Tibial artery (tissue), 4 donors: ENCODE results near the gene RBM33.

Experiments used
- DNase-seq, 2 donors: peaks; one replicate each; pipeline ENCODE4 v3.0.0-alpha.2; 2019
- H3K27ac ChIP-seq, 2 donors: fragments of 200-600 bp; sonication (generic) in 1 of 2; 1 replicate in 1 of 2; 2 replicates in 1 of 2; pipeline ENCODE4 v1.5.1; 2018 to 2019; ENCODE audit warnings: mild to moderate bottlenecking in 1 of 2
- H3K27me3 ChIP-seq, 2 donors: fragments of 200-600 bp; sonication (generic) in 1 of 2; one replicate each; pipeline versions ENCODE4 v1.5.1 to v1.6.0; 2016 to 2019
- H3K36me3 ChIP-seq, 3 donors: fragments of 200-600 bp; sonication (generic) in 2 of 3; one replicate each; pipeline ENCODE4 v1.5.1; 2016 to 2019; ENCODE audit warnings: mild to moderate bottlenecking in 2 of 3
- H3K4me1 ChIP-seq, 4 donors: fragments of 200-600 bp; sonication (generic) in 2 of 4; 1 replicate in 3 of 4; 2 replicates in 1 of 4; pipeline ENCODE4 v1.5.1; 2016 to 2019
- H3K4me3 ChIP-seq, 2 donors: fragments of 200-600 bp; sonication (generic) in 1 of 2; 1 replicate in 1 of 2; 2 replicates in 1 of 2; pipeline ENCODE4 v1.5.1; 2018 to 2019; ENCODE audit warnings: mild to moderate bottlenecking in 2 of 2
- H3K9me3 ChIP-seq, 3 donors: fragments of 200-600 bp; sonication (generic) in 1 of 3; one replicate each; pipeline ENCODE4 v1.5.1; 2016 to 2019
- CTCF ChIP-seq, 2 experiments: fragments of 200-600 bp in 1 of 2; fragments of 450-650 bp in 1 of 2; IDR thresholded peaks; one replicate each; pipeline ENCODE4 v1.5.1; 2017 to 2019; ENCODE audit warnings: antibody characterized with exemption in 2 of 2, mild to moderate bottlenecking in 1 of 2, moderate library complexity in 1 of 2
- intact Hi-C: fragments of 100-400 bp; cut with DNase I; formaldehyde crosslinking; loops from one replicate; pipeline ENCODE4 v1.15.0; 2023; ENCODE audit warnings: low total_unique reads

RBM33 gene

DNA sequence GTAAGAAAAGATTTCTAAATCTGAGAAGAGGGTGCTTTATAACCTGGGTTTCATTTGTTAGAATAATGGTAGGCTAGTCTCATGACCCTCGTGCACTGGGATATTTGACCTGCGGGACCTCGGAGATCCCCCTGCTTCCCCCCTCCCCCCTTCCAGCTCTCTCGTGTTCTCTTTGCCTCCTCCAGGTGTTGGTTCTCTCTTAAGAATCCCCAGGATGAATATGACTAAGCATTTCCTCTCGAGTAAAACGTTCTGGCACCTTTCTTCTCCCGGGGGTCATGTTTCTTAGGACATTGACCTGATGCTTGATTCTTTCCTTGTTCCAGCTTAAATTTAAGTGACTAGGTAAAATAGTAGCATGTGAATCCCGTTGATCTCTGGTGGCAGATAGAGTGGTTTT lies 96.6 kb downstream of the RBM33 start:
- no peak overlapping the region for H3K27ac ChIP-seq
- TF ChIP-seq CTCF (IDR thresholded peaks at IDR 0.05), result no peak
- H3K4me3 ChIP-seq, result no peak overlapping the region
- H3K9me3 ChIP-seq, result no peaks in the 10 kb centered on the region
- DNase-seq, result no peak
- peaks cover 73 to 86% (median 79%) of the 10 kb centered on the region in 3 donors for H3K36me3 ChIP-seq
- H3K27me3 ChIP-seq, result no peaks in the 10 kb centered on the region
- intact Hi-C loops, result loop anchor here (5.0 kb wide), 1 partner anchor 144 kb away; no protein-coding TSS in a partner anchor
- no peaks in the 10 kb centered on the region for H3K4me1 ChIP-seq

DNA sequence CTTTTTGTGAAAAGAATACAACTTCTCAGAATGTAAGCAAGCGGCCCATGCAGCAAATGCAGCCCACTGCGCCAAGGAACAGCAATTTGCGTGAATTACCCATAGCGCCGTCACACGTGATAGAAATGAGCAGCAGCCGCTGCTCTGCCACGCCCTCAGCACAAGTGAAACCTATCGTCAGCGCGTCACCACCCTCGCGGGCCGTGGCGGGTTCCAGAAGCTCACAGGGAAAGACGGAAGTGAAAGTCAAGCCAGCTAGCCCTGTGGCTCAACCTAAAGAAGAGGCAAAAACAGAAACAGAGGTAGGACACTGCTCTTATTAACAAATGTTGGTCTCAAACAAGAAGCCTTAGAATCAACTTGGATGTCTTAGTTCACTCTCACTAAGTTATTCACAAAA lies 97.3 kb downstream of the RBM33 start:
- no peak for TF ChIP-seq CTCF (IDR thresholded peaks at IDR 0.05)
- intact Hi-C loops, result loop anchor here (5.0 kb wide), 1 partner anchor 145 kb away; no protein-coding TSS in a partner anchor
- Histone ChIP-seq H3K4me3 (no peak overlapping the region), H3K27me3 (no peaks in the 10 kb centered on the region), H3K36me3 (peaks cover 79 to 92% (median 79%) of the 10 kb centered on the region in 3 donors), H3K4me1 (no peaks in the 10 kb centered on the region), H3K27ac (no peak overlapping the region), H3K9me3 (no peaks in the 10 kb centered on the region)
- no peak for DNase-seq

- H3K27ac ChIP-seq, result no peak overlapping the region
- no peaks in the 10 kb centered on the region for H3K9me3 ChIP-seq
- TF ChIP-seq CTCF (IDR thresholded peaks at IDR 0.05), result no peak
- peaks cover 0 to 9% (median 0%) of the 10 kb centered on the region in 4 donors for H3K4me1 ChIP-seq
- DNase-seq, result no peak
- no peak overlapping the region for H3K4me3 ChIP-seq
- H3K27me3 ChIP-seq, result no peaks in the 10 kb centered on the region
- intact Hi-C loops, result loop anchor here (5.0 kb wide), 1 partner anchor 146 kb away; no protein-coding TSS in a partner anchor
- peaks cover 70 to 83% (median 74%) of the 10 kb centered on the region in 3 donors for H3K36me3 ChIP-seq
Measured at GRCh38 chr7:155743177-155743576, 98.7 kb downstream of the RBM33 start.

DNA sequence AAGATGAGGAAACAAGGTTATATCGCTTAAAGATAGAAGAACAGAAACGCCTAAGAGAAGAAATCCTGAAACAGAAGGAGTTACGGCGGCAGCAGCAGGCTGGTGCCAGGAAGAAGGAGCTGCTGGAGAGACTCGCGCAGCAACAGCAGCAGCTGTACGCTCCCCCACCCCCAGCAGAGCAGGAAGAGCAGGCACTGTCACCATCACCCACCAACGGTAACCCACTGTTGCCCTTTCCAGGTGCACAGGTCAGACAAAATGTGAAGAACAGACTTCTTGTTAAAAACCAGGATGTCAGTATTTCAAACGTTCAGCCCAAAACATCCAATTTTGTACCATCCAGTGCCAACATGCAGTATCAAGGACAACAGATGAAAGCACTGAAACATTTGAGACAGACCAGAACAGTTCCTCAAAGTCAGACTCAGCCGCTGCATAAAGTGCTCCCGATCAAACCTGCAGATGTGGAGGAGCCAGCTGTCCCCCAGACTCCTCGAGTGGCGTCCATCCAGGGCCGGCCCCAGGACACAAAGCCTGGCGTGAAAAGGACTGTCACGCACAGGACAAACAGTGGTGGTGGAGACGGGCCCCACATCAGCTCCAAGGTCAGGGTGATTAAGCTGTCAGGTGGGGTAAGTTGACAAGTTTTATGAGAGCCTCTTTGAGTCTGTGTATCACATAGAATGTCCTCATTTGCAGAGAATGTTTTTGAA lies 100.7 kb downstream of the RBM33 start:
- Histone ChIP-seq H3K36me3 (peaks cover 51 to 68% (median 58%) of the 10 kb centered on the region in 3 donors), H3K9me3 (no peaks in the 10 kb centered on the region), H3K4me1 (peaks cover 0 to 14% (median 0%) of the 10 kb centered on the region in 4 donors), H3K4me3 (no peak overlapping the region), H3K27me3 (no peaks in the 10 kb centered on the region), H3K27ac (no peak overlapping the region)
- DNase-seq, result no peak
- intact Hi-C loops, result loop anchor here (5.0 kb wide), 1 partner anchor 148 kb away; no protein-coding TSS in a partner anchor
- no peak for TF ChIP-seq CTCF (IDR thresholded peaks at IDR 0.05)

- Histone ChIP-seq H3K4me1 (peaks cover 0 to 20% (median 1%) of the 10 kb centered on the region in 4 donors), H3K9me3 (no peaks in the 10 kb centered on the region), H3K36me3 (peaks cover 45 to 62% (median 52%) of the 10 kb centered on the region in 3 donors), H3K4me3 (no peak overlapping the region), H3K27ac (no peak overlapping the region), H3K27me3 (no peaks in the 10 kb centered on the region)
- intact Hi-C loops, result no loop called here
- TF ChIP-seq CTCF (IDR thresholded peaks at IDR 0.05), result no peak
- no peak for DNase-seq
Measured at GRCh38 chr7:155745737-155746136, 101.3 kb downstream of the RBM33 start.
